ENCODE data around the gene WLS.

WLS gene

GRCh38 chr1:68078647-68079046, 153.7 kb downstream of the WLS start:
- DNase-seq, result no peak
